Measurements from ENCODE around the gene UBE2O.

DNA sequence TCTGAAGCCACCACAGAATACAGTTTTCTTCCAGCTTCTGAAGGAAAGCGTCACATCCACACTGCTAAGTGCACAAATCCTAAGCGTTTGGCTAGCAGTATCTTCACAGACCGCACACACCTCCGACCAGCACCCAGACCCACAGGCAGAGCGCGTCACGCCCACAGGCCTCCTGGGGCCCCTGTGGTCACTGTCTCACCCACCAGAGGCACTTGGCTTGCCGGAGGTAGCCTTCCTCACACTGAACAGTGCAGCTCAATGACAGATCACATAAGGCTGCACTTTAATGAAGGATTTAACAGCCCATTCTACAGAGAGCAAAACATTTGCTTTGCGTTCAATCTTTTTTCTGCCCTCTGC, 47.4 kb downstream of the UBE2O start:
- TF ChIP-seq, protein P1, sequence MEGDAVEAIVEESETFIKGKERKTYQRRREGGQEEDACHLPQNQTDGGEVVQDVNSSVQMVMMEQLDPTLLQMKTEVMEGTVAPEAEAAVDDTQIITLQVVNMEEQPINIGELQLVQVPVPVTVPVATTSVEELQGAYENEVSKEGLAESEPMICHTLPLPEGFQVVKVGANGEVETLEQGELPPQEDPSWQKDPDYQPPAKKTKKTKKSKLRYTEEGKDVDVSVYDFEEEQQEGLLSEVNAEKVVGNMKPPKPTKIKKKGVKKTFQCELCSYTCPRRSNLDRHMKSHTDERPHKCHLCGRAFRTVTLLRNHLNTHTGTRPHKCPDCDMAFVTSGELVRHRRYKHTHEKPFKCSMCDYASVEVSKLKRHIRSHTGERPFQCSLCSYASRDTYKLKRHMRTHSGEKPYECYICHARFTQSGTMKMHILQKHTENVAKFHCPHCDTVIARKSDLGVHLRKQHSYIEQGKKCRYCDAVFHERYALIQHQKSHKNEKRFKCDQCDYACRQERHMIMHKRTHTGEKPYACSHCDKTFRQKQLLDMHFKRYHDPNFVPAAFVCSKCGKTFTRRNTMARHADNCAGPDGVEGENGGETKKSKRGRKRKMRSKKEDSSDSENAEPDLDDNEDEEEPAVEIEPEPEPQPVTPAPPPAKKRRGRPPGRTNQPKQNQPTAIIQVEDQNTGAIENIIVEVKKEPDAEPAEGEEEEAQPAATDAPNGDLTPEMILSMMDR (IDR thresholded peaks at IDR 0.05; ENCODE audit: low read length), result no peak
- no peak for TF ChIP-seq EZH2 (IDR thresholded peaks at IDR 0.05; ENCODE audit: borderline replicate concordance, low read length)

All from OCI-LY1 (cell line).